CD4-positive, alpha-beta T cell treated with Interleukin-4 for 1 hour (primary cell): Measurements from ENCODE around the gene TMEM176B.

Experiments
- DNase-seq, 2 donors: peaks; one replicate each; pipeline ENCODE4 v3.0.0-alpha.2; 2020 to 2022

TMEM176B gene

DNA sequence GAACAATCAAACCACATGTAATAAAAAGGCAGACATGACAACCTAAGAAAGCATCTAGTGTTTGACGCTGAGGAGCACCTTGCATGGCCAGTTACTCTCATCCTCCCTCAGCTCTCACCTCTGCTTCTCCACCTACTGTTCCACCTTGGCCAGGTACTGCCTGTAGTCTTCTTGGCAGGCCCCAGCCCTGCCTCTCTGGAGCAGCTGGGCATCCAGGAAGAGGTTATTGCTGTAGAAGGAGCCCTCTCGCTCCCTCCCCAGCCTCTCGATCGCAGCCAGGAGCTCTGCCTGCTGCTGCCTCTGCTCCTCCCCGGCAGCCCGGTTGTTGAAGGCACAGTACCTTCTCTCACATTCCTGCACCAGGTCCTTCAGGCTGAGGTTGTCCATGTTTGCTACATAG, 53.2 kb downstream of the TMEM176B start:
- no peak for DNase-seq

DNA sequence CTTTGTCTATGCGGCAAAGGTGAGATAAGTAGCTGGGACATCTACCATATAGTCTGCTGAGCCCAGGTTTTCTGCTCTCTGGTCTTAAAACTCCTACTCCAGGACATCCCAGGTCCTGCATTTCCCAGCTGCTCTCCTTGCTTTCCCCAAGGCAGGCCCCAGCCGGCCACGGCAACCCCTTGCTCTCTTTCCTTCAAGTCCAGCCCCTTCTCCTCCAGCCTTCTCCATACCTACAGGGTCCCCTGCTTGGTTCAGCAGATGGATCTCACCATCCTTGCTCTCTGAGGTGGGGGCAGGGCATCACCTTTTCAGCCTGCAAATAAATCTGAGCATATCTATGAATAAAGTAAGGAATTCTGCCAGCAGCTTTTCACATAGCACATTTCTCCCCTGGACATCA, 54.3 kb downstream of the TMEM176B start:
- no peak for DNase-seq

DNA sequence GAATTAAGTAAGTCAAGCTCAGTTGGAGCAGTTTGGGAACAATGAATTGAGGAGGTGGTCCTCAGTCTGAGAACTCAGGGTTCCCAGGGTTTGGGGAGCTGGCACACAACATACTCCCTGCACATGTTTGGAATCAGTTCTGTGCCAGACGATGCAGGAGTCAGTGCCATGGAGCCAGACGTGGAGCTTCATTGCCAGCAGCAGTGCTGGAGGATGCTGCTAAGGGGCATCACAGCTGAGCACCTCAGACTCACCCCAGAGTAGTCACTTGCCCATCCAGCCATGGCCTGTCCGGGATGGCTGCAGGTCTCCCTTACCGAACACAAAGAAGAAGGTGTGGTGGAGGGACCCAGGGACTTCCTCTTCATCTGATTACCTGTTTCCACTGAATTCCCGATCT, 55.1 kb downstream of the TMEM176B start:
- no peak for DNase-seq

DNA sequence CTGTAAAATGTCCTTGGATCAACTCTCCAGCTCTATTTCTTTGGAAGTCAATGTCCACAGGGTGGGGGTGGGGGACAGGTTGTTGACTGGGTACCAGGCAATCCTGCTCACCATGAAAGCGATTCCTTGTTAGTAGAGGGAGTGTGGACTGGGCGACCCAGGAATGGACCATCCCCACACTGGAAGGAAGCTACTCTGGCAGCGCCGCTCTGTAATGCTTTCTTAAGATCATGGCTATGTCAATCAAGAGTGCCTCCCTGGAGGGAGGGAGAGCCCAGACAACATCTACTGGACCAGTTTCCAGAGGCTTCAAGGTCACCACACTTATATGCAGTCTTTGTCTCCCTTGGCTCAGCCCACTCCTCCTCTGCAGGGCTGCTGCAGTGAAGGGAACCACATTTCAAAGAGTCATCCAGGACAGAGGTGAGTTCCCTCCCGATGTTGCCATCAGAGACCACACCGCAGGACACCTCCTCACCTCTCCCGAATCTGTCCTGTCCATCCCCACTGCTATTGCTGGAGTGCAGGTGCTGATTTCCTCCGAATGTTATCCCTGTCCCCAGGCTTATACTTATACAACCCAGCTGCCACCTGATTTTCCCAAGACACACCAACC, 56.0 kb downstream of the TMEM176B start:
- DNase-seq: no peak

DNA sequence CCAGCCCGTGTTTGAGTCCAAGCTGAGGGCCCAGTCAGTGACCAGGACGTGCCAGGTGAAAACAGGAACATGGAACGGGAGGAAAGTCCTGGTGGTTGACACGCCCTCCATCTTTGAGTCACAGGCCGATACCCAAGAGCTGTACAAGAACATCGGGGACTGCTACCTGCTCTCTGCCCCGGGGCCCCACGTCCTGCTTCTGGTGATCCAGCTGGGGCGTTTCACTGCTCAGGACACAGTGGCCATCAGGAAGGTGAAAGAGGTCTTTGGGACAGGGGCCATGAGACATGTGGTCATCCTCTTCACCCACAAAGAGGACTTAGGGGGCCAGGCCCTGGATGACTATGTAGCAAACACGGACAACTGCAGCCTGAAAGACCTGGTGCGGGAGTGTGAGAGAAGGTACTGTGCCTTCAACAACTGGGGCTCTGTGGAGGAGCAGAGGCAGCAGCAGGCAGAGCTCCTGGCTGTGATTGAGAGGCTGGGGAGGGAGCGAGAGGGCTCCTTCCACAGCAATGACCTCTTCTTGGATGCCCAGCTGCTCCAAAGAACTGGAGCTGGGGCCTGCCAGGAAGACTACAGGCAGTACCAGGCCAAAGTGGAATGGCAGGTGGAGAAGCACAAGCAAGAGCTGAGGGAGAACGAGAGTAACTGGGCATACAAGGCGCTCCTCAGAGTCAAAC, 57.7 kb downstream of the TMEM176B start:
- DNase-seq: no peak
